H1 (cell line): ENCODE measurements around the gene UROS.

Experiments used
- CHD1 ChIP-seq: IDR thresholded peaks from 2 replicates; pipeline ENCODE4 v1.6.1; 2012; ENCODE audit warnings: low read depth, low read length, improper control_type of control experiment
- EP300 ChIP-seq, 2 experiments: IDR thresholded peaks; 1 replicate in 1 of 2; 2 replicates in 1 of 2; pipeline ENCODE4 v1.6.1; 2011 to 2012; ENCODE audit warnings: low read depth in 2 of 2, low read length in 2 of 2, mild to moderate bottlenecking in 2 of 2, borderline replicate concordance in 1 of 2, inconsistent platforms in 1 of 2, moderate library complexity in 1 of 2
- EZH2 ChIP-seq: fragments of 200-600 bp; sonication (generic); IDR thresholded peaks from 2 replicates; pipeline ENCODE4 v1.7.1; 2012; ENCODE audit warnings: low read depth, mild to moderate bottlenecking, moderate library complexity, low read length, inconsistent platforms; ENCODE audit not compliant: severe bottlenecking
- KDM1A ChIP-seq: fragments of 200-600, 300-600 bp; sonication (generic); IDR thresholded peaks from 2 replicates; pipeline ENCODE4 v1.7.1; 2016; ENCODE audit warnings: mild to moderate bottlenecking, low read length, borderline replicate concordance
- KDM5A ChIP-seq: fragments of 200-600 bp; IDR thresholded peaks from 2 replicates; pipeline ENCODE4 v1.7.1; 2012; ENCODE audit warnings: mild to moderate bottlenecking, low read length, inconsistent platforms, mixed read lengths
- POLR2A ChIP-seq, 2 experiments: IDR thresholded peaks; 1 replicate in 1 of 2; 2 replicates in 1 of 2; pipeline ENCODE4 v1.6.1; 2011; ENCODE audit warnings: low read depth in 2 of 2, low read length in 2 of 2, mild to moderate bottlenecking in 2 of 2; ENCODE audit errors: control extremely low read depth in 1 of 2
- POLR2AphosphoS5 ChIP-seq: IDR thresholded peaks from 2 replicates; pipeline ENCODE4 v1.6.1; 2011; ENCODE audit warnings: low read depth, low read length
- RNF2 ChIP-seq: fragments of 200-900, 300-1000 bp; sonication (generic); IDR thresholded peaks from 2 replicates; pipeline ENCODE4 v1.7.1; 2016; ENCODE audit warnings: borderline replicate concordance, low read depth, mild to moderate bottlenecking, antibody characterized with exemption, low read length; ENCODE audit not compliant: poor library complexity, severe bottlenecking; ENCODE audit errors: missing control alignments
- SP1 ChIP-seq: IDR thresholded peaks from 2 replicates; pipeline ENCODE4 v1.6.1; 2011; ENCODE audit warnings: low read depth, low read length
- SP2 ChIP-seq: IDR thresholded peaks from 2 replicates; pipeline ENCODE4 v1.6.1; 2012; ENCODE audit warnings: mild to moderate bottlenecking, low read length, inconsistent platforms
- TEAD4 ChIP-seq: IDR thresholded peaks from 2 replicates; pipeline ENCODE4 v1.6.1; 2012; ENCODE audit warnings: low read depth, low read length, inconsistent platforms, mixed read lengths
- YY1 ChIP-seq: IDR thresholded peaks from 2 replicates; pipeline ENCODE4 v1.6.1; 2011; ENCODE audit warnings: low read depth, mild to moderate bottlenecking, low read length
- TF ChIP-seq, protein P1 (sequence below), 3 experiments: IDR thresholded peaks; 1 replicate in 2 of 3; 2 replicates in 1 of 3; pipeline versions ENCODE4 v1.5.1 to v1.6.1; 2011; ENCODE audit warnings: low read length in 3 of 3, mild to moderate bottlenecking in 3 of 3, inconsistent platforms in 2 of 3, low read depth in 1 of 3, moderate library complexity in 1 of 3; ENCODE audit not compliant: insufficient read depth in 1 of 3; ENCODE audit errors: control extremely low read depth in 1 of 3

DNA sequence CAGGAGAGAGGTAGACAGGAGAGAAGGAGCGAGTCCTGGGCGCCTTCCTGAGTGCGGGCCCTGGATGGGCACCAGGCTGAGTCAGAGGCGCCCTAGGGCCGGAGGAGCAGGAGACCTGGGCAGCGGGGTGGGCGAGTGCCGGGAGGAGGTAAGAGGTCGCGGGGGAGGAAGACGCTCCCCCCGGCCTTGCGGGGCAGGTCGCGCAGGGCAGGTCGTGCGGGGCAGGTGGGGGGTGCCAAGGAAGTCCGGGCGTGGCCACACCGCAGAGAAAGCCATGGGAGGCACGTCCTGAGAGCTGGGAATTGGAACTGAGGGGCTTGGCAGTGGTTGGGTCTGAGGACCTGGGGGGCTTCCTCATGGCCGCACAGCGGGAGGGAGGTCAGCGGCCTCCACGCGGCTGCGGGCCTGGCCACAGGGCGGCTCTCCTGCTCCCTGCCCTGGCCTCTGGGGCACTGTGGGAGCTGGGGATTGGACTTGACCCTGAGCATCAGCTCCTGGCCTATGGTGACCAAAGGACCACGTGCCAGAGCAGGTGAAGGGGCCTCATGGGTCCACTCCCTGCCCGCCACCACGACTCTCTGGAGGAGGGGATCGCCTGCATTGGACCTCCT, 48.4 kb downstream of the UROS start:
- TF ChIP-seq KDM5A (no peak), POLR2A (IDR thresholded peaks at IDR 0.05; ENCODE audit: control extremely low read depth in 1 of 2, low read depth in 2 of 2, low read length in 2 of 2) (no peak), EZH2 (no peak), TEAD4 (no peak), RNF2 (no peak), EP300 (IDR thresholded peaks at IDR 0.05; ENCODE audit: borderline replicate concordance in 1 of 2, low read depth in 2 of 2, low read length in 2 of 2) (no peak), CHD1 (no peak), SP2 (no peak), SP1 (no peak), KDM1A (no peak), POLR2AphosphoS5 (no peak), YY1 (no peak)
- TF ChIP-seq, protein P1, sequence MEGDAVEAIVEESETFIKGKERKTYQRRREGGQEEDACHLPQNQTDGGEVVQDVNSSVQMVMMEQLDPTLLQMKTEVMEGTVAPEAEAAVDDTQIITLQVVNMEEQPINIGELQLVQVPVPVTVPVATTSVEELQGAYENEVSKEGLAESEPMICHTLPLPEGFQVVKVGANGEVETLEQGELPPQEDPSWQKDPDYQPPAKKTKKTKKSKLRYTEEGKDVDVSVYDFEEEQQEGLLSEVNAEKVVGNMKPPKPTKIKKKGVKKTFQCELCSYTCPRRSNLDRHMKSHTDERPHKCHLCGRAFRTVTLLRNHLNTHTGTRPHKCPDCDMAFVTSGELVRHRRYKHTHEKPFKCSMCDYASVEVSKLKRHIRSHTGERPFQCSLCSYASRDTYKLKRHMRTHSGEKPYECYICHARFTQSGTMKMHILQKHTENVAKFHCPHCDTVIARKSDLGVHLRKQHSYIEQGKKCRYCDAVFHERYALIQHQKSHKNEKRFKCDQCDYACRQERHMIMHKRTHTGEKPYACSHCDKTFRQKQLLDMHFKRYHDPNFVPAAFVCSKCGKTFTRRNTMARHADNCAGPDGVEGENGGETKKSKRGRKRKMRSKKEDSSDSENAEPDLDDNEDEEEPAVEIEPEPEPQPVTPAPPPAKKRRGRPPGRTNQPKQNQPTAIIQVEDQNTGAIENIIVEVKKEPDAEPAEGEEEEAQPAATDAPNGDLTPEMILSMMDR (IDR thresholded peaks at IDR 0.05; ENCODE audit: control extremely low read depth in 1 of 3, insufficient read depth in 1 of 3, low read depth in 1 of 3, low read length in 3 of 3) = no peak
